ENCODE measurements around the gene B4GALT4. TPM values are rescaled to one million over a fixed set of nuclear protein-coding genes. Genes with fewer than 3 reads are reported as not detected.

B4GALT4 gene
- polyA plus RNA-seq, 1 of the 3 experiments (the other 2 are of a cell fraction) = 15.7 TPM

GRCh38 chr3:119279584-119280243 lies 39.0 kb upstream of the B4GALT4 start:
- peak overlapping the region in 1 of 2 experiments; percentile 61; a peak in 1 of 4 replicates for H3K27ac ChIP-seq (ENCODE audit: low read depth in 2 of 2, low read length in 1 of 2)
- peaks cover 0 to 19% of the 10 kb centered on the region in 2 experiments; a peak in 2 of 4 replicates for H3K4me1 ChIP-seq (ENCODE audit: control insufficient read depth in 1 of 2, insufficient read depth in 2 of 2, low read depth in 1 of 2, low read length in 1 of 2)
- no peak overlapping the region for H3K4me2 ChIP-seq
- no peak overlapping the region for H3K4me3 ChIP-seq (ENCODE audit: low read depth in 2 of 2, low read length in 1 of 2)
- H3K9me2 ChIP-seq = no peaks in the 10 kb centered on the region
- 95% methylated on average over 5 of the region's 5 CpGs for WGBS (ENCODE audit: low lambda C conversion rate)
- no peaks in the 10 kb centered on the region for H3K9me3 ChIP-seq
- TF ChIP-seq RFX5 (IDR thresholded peaks at IDR 0.05; ENCODE audit: low read length) = no peak
- TF ChIP-seq, protein P1, sequence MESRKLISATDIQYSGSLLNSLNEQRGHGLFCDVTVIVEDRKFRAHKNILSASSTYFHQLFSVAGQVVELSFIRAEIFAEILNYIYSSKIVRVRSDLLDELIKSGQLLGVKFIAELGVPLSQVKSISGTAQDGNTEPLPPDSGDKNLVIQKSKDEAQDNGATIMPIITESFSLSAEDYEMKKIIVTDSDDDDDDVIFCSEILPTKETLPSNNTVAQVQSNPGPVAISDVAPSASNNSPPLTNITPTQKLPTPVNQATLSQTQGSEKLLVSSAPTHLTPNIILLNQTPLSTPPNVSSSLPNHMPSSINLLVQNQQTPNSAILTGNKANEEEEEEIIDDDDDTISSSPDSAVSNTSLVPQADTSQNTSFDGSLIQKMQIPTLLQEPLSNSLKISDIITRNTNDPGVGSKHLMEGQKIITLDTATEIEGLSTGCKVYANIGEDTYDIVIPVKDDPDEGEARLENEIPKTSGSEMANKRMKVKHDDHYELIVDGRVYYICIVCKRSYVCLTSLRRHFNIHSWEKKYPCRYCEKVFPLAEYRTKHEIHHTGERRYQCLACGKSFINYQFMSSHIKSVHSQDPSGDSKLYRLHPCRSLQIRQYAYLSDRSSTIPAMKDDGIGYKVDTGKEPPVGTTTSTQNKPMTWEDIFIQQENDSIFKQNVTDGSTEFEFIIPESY (IDR thresholded peaks at IDR 0.05; ENCODE audit: borderline replicate concordance, low read depth) = no peak
- no peak for TF ChIP-seq RXRA (IDR thresholded peaks at IDR 0.05; ENCODE audit: borderline replicate concordance, low read depth)
- no peak for TF ChIP-seq FOXJ3 (CRISPR knock-in tag; IDR thresholded peaks at IDR 0.05)
- TF ChIP-seq SIN3A (IDR thresholded peaks at IDR 0.05; ENCODE audit: borderline replicate concordance, low read depth, low read length) = no peak
- no peak for TF ChIP-seq SMC3 (IDR thresholded peaks at IDR 0.05; ENCODE audit: low read depth, low read length)
- no peak for TF ChIP-seq YY1 (IDR thresholded peaks at IDR 0.05; ENCODE audit: low read depth)
- no peak for TF ChIP-seq CHD2 (IDR thresholded peaks at IDR 0.05; ENCODE audit: low read length, partially characterized antibody)
- no peak for TF ChIP-seq ELF1 (IDR thresholded peaks at IDR 0.05)
- TF ChIP-seq, protein P2, sequence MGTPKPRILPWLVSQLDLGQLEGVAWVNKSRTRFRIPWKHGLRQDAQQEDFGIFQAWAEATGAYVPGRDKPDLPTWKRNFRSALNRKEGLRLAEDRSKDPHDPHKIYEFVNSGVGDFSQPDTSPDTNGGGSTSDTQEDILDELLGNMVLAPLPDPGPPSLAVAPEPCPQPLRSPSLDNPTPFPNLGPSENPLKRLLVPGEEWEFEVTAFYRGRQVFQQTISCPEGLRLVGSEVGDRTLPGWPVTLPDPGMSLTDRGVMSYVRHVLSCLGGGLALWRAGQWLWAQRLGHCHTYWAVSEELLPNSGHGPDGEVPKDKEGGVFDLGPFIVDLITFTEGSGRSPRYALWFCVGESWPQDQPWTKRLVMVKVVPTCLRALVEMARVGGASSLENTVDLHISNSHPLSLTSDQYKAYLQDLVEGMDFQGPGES (IDR thresholded peaks at IDR 0.05; ENCODE audit: low read depth, low read length) = no peak
- no peak for TF ChIP-seq NFIC (IDR thresholded peaks at IDR 0.05; ENCODE audit: borderline replicate concordance)
- TF ChIP-seq JUND (IDR thresholded peaks at IDR 0.05) = no peak
- ChIA-PET CTCF (no interaction called here), POLR2A (no interaction called here)
- H2AFZ ChIP-seq (ENCODE audit: low read depth) = no peak overlapping the region
- H4K20me1 ChIP-seq (ENCODE audit: insufficient read depth) = no peaks in the 10 kb centered on the region
- H3K9ac ChIP-seq = no peak overlapping the region
- H3K79me2 ChIP-seq (ENCODE audit: insufficient read depth) = no peaks in the 10 kb centered on the region
- H3K27me3 ChIP-seq (ENCODE audit: insufficient read depth) = no peaks in the 10 kb centered on the region
- no peaks in the 10 kb centered on the region for H3K36me3 ChIP-seq (replicated peaks in 1 of 2; ENCODE audit: control insufficient read depth in 1 of 2, insufficient read depth in 2 of 2, low read length in 1 of 2)
- no peak for DNase-seq
- no peaks in the 10 kb centered on the region for H3F3A ChIP-seq (replicated peaks; ENCODE audit: insufficient read depth)

- POLR2A ChIA-PET = no interaction called here
Observed at GRCh38 chr3:119279101-119279554, 38.5 kb upstream of the B4GALT4 start.

More at GRCh38 chr3:119279101-119279554, 38.5 kb upstream of the B4GALT4 start:
- TF ChIP-seq YY1 (IDR thresholded peaks at IDR 0.05; ENCODE audit: low read depth) (no peak), TCF12 (IDR thresholded peaks at IDR 0.05) (no peak), FOXJ3 (CRISPR knock-in tag; IDR thresholded peaks at IDR 0.05) (no peak), SMC3 (IDR thresholded peaks at IDR 0.05; ENCODE audit: low read depth, low read length) (no peak)
- Histone ChIP-seq H2AFZ (ENCODE audit: low read depth) (no peak overlapping the region), H4K20me1 (ENCODE audit: insufficient read depth) (no peaks in the 10 kb centered on the region), H3K79me2 (ENCODE audit: insufficient read depth) (no peaks in the 10 kb centered on the region), H3K4me3 (ENCODE audit: low read depth in 2 of 2, low read length in 1 of 2) (no peak overlapping the region), H3K4me1 (ENCODE audit: control insufficient read depth in 1 of 2, insufficient read depth in 2 of 2, low read depth in 1 of 2, low read length in 1 of 2) (peaks cover 0 to 19% of the 10 kb centered on the region in 2 experiments; a peak in 2 of 4 replicates), H3K4me2 (no peak overlapping the region), H3K27ac (ENCODE audit: low read depth in 2 of 2, low read length in 1 of 2) (peak overlapping the region in 1 of 2 experiments; percentile 61; a peak in 1 of 4 replicates), H3K9me3 (no peaks in the 10 kb centered on the region), H3K9me2 (no peaks in the 10 kb centered on the region), H3F3A (replicated peaks; ENCODE audit: insufficient read depth) (no peaks in the 10 kb centered on the region), H3K27me3 (ENCODE audit: insufficient read depth) (no peaks in the 10 kb centered on the region), H3K36me3 (replicated peaks in 1 of 2; ENCODE audit: control insufficient read depth in 1 of 2, insufficient read depth in 2 of 2, low read length in 1 of 2) (no peaks in the 10 kb centered on the region), H3K9ac (no peak overlapping the region)
- DNase-seq = no peak
- CTCF ChIA-PET = no interaction called here
- 79% methylated on average over 6 of the region's 6 CpGs for WGBS (ENCODE audit: low lambda C conversion rate)
